Common myeloid progenitor, CD34-positive (primary cell): ENCODE data around the gene ARFGAP2. TPM values are rescaled to one million over a fixed set of nuclear protein-coding genes. Genes with fewer than 3 reads are reported as not detected.

Source experiments
- CTCF ChIA-PET: fragments of 350-600 bp; sonication (Branson Sonifier 250); formaldehyde crosslinking; loops from one replicate; lab custom pipeline; 2021; ENCODE audit warnings: antibody characterized with exemption; lab: Charles Lee
- POLR2A ChIA-PET: fragments of 350-600 bp; sonication (Branson Sonifier 250); formaldehyde crosslinking; loops from one replicate; lab custom pipeline; 2021; ENCODE audit warnings: antibody characterized with exemption; lab: Charles Lee
- DNase-seq, 3 donors: peaks; one replicate each; pipeline versions ENCODE4 v3.0.0 to v3.0.0-alpha.2; 2013
- H3K27ac ChIP-seq, 2 experiments: 1 replicate in 1 of 2; 2 replicates in 1 of 2; pipeline ENCODE4 v1.7.0; 2013; ENCODE audit warnings: inconsistent platforms in 2 of 2, low read length in 2 of 2, mild to moderate bottlenecking in 2 of 2, low read depth in 1 of 2, moderate library complexity in 1 of 2; ENCODE audit not compliant: severe bottlenecking in 2 of 2, insufficient read depth in 1 of 2, poor library complexity in 1 of 2
- H3K27me3 ChIP-seq, 5 experiments: replicated peaks in 2 of 5; 1 replicate in 3 of 5; 2 replicates in 2 of 5; pipeline versions ENCODE4 v1.6.1 to v1.7.0; 2013; ENCODE audit warnings: low read length in 4 of 5, mild to moderate bottlenecking in 2 of 5, moderate library complexity in 2 of 5, inconsistent platforms in 1 of 5; ENCODE audit not compliant: insufficient read depth in 5 of 5, control insufficient read depth in 4 of 5
- H3K36me3 ChIP-seq, 4 experiments: 1 replicate in 2 of 4; 2 replicates in 2 of 4; pipeline versions ENCODE4 v1.6.1 to v1.7.0; 2013; ENCODE audit warnings: low read length in 3 of 4, control low read depth in 1 of 4, mild to moderate bottlenecking in 1 of 4; ENCODE audit not compliant: control insufficient read depth in 4 of 4, insufficient read depth in 4 of 4
- H3K4me1 ChIP-seq, 4 experiments: 1 replicate in 3 of 4; 2 replicates in 1 of 4; pipeline versions ENCODE4 v1.6.1 to v1.7.1; 2013; ENCODE audit warnings: low read length in 3 of 4, mild to moderate bottlenecking in 3 of 4, control low read depth in 1 of 4, inconsistent platforms in 1 of 4, moderate library complexity in 1 of 4; ENCODE audit not compliant: control insufficient read depth in 4 of 4, insufficient read depth in 4 of 4; ENCODE audit errors: control extremely low read depth in 1 of 4
- H3K4me3 ChIP-seq, 7 experiments: 1 replicate in 4 of 7; 2 replicates in 3 of 7; pipeline versions ENCODE4 v1.5.1 to v1.7.0; 2013; ENCODE audit warnings: mild to moderate bottlenecking in 7 of 7, low read length in 6 of 7, moderate library complexity in 6 of 7, inconsistent platforms in 2 of 7, low read depth in 2 of 7, control low read depth in 1 of 7; ENCODE audit not compliant: insufficient read depth in 4 of 7, control insufficient read depth in 1 of 7; ENCODE audit errors: extremely low read depth in 1 of 7
- H3K9me3 ChIP-seq, 5 experiments: 1 replicate in 4 of 5; 2 replicates in 1 of 5; pipeline versions ENCODE4 v1.6.1 to v1.7.1; 2013; ENCODE audit warnings: low read length in 4 of 5, mild to moderate bottlenecking in 2 of 5, inconsistent platforms in 1 of 5, low read depth in 1 of 5, moderate library complexity in 1 of 5; ENCODE audit not compliant: control insufficient read depth in 4 of 5, insufficient read depth in 2 of 5; ENCODE audit errors: control extremely low read depth in 1 of 5
- WGBS: methylation state at CpG from one replicate; pipeline ENCODE4 v1.1.5; 2013; ENCODE audit not compliant: insufficient coverage; 5-methylcytosine and 5-hydroxymethylcytosine counted together
- polyA plus RNA-seq: library from polyadenylated mRNA; unstranded; fragments of 120-200 nt; gene quantifications from one replicate; pipeline ENCODE4 v1.2.1, GENCODE V29; 2013

Gene ARFGAP2
- 79.4 TPM for polyA plus RNA-seq

DNA sequence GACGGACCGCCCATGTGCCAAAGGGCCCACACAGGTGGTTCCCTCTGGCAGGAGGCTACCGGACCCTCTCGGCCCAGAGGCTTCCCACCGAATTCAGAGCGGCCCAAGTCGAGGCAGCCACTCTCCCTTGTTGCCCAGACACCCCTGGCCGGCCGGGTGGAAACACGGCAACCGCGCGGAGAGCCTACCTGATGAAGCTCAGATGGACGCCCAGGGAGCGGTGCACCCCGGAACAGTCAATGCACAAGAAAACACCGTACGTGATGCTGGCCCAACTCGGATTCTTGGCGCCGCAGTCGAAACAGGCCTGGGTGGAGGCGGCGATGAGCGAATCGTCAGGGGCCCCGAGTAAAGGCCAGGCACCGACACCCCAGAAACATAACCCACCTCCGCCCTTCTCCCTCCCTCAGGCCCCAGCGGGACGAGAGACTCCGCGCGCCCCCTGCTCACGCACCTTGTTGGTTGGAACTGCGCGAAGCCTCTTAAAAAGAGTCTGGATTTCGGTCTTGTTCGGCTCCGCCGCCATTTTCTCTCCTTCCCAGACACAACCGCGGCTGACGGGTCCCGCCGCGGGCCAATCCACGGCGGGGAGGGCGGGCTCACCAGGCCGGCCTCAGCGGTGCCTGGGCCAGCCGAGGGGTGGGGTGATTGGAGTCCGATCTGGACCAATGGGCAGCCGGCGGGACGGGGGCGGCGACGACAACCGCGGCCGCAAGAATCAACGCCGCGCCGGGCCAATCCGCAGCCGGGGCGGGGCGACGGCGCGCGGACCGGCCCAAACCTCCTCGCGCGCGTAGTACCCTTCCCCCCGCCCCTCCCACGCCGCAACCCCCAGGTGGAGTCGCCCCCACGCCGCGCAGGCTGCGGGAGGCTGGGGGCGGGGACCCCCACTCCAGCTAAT lies at the start of gene ARFGAP2:
Gene ARFGAP2 (minus strand): TSS at position 552 of the 901 bp plus-strand sequence. CDS start 26 bp downstream, at position 526.
- H3K36me3 ChIP-seq: peaks cover 5 to 40% (median 29%) of the 10 kb centered on the region in 4 experiments
- peak within 1 kb of the TSS; percentile 98 for H3K27ac ChIP-seq
- WGBS: under 1% methylated on average over 46 of the region's 89 CpGs
- ChIA-PET CTCF (interaction anchor here (1.1 to 6.2 kb wide), 9 partner anchors 11 to 276 kb away, joined by 3 to 65 read pairs (median 8); partner anchors contain the start of genes NR1H3 and PACSIN3), POLR2A (no interaction called here)
- H3K4me1 ChIP-seq: peaks cover 2 to 31% (median 29%) of the 10 kb centered on the region in 4 experiments
- peak; percentile 97 to 98 (median 98) for DNase-seq
- peak within 1 kb of the TSS; percentile 70 to 100 (median 96) for H3K4me3 ChIP-seq
- no peaks in the 10 kb centered on the region for H3K27me3 ChIP-seq
- H3K9me3 ChIP-seq: no peaks in the 10 kb centered on the region

DNA sequence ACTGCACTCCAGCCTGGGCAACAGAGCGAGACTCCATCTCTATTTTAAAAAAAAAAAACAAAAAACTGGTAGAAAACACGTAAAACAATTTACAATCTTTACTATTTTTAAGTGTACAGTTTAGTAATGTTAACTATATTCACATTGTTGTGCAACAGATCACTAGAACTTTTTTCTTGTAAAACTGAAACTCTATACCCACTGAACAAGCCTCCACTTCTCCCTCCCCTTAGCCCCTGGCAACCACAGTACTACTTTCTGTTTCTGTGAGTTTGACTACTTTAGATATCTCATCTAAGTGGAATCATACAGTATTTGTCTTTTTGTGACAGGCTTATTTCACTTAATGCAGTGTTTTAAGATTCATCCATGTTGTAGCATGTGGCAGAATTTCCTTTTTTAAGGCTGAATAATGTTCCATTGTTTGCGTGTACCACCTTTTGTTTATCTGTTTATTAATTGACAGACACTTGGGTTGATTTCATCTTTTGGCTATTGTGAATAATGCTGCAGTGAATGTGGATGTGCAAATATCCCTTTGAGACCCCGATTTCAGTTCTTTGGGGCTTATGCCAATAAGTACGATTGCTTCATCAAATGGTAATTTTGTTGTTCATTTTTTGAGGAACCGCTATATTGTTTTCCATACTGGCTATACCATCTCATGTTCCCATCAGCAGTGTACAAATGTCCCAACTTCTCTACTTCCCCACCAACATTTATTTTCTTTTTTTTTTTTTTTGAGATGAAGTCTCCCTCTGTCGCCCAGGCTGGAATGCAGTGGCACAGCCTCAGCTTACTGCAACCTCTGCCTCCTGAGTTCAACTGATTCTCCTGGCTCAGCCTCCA lies 49.1 kb upstream of the ARFGAP2 start:
- ChIA-PET CTCF (interaction anchor here (0.6 kb wide), 1 partner anchor 550 kb away, joined by 3 read pairs; no protein-coding TSS in a partner anchor), POLR2A (no interaction called here)
- DNase-seq: no peak
- Histone ChIP-seq H3K4me1 (no peaks in the 10 kb centered on the region), H3K27ac (no peak overlapping the region), H3K27me3 (no peaks in the 10 kb centered on the region), H3K36me3 (peaks cover 0 to 46% (median 26%) of the 10 kb centered on the region in 4 experiments), H3K4me3 (no peak overlapping the region), H3K9me3 (no peaks in the 10 kb centered on the region)
- WGBS: 96% methylated on average over 5 of the region's 7 CpGs

DNA sequence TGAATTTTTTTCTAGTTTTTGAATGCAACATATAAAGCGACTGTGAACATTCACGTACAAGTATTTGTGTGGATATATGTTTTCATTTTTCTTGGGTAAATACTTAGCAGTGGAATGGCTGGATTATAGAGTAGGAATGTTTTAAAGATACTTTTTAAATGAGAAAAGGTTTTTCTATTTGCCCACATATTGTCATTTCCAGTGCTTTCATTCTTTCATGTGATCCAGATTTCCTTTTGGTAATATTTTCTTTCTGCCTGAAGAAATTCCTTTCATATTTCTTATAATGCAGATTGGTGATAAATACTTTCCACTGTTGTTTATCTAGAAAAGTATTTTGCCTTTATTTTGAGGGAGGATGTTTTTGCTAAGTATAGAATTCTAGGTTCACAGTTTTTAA lies 46.0 kb upstream of the ARFGAP2 start:
- Histone ChIP-seq H3K4me1 (peaks cover 0 to 6% (median 0%) of the 10 kb centered on the region in 4 experiments), H3K36me3 (peaks cover 10 to 47% (median 33%) of the 10 kb centered on the region in 4 experiments), H3K4me3 (no peak overlapping the region), H3K27ac (no peak overlapping the region), H3K27me3 (no peaks in the 10 kb centered on the region), H3K9me3 (no peaks in the 10 kb centered on the region)
- WGBS: 100% methylated on average over 2 of the region's 2 CpGs
- DNase-seq: no peak
- POLR2A ChIA-PET: no interaction called here
- CTCF ChIA-PET: interaction anchor here (3.6 to 6.5 kb wide), 2 partner anchors 11 to 44 kb away, joined by 14 to 41 read pairs; no protein-coding TSS in a partner anchor

DNA sequence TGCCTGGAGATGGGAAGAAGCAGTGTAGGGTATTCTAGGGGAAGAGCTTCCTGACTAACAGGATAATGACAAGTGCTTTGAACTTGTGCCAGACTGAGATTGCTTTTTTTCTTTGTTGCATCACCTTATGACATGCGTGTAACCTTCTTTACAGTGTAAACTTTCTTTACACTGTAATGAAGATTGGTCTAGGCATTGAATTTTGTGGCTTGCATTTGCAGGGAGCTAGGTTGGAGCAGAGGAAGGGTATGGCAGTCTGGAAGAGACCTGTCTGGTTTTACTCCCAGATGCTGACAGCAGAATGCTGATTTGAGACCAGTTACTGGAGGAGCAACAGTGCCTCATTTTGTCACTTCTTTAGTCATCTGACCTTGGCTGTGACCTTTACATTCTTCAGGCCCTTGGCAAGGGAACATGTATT lies 43.7 kb upstream of the ARFGAP2 start:
- CTCF ChIA-PET: interaction anchor here (0.6 to 6.5 kb wide), 5 partner anchors 14 to 128 kb away, joined by 3 to 41 read pairs (median 3); no protein-coding TSS in a partner anchor
- Histone ChIP-seq H3K27me3 (no peaks in the 10 kb centered on the region), H3K9me3 (no peaks in the 10 kb centered on the region), H3K4me3 (no peak overlapping the region), H3K4me1 (peaks cover 8 to 22% (median 14%) of the 10 kb centered on the region in 4 experiments), H3K27ac (no peak overlapping the region), H3K36me3 (peaks cover 10 to 40% (median 27%) of the 10 kb centered on the region in 4 experiments)
- POLR2A ChIA-PET: no interaction called here
- no CpG with 5 or more reads among the region's 1 CpG for WGBS
- no peak for DNase-seq

DNA sequence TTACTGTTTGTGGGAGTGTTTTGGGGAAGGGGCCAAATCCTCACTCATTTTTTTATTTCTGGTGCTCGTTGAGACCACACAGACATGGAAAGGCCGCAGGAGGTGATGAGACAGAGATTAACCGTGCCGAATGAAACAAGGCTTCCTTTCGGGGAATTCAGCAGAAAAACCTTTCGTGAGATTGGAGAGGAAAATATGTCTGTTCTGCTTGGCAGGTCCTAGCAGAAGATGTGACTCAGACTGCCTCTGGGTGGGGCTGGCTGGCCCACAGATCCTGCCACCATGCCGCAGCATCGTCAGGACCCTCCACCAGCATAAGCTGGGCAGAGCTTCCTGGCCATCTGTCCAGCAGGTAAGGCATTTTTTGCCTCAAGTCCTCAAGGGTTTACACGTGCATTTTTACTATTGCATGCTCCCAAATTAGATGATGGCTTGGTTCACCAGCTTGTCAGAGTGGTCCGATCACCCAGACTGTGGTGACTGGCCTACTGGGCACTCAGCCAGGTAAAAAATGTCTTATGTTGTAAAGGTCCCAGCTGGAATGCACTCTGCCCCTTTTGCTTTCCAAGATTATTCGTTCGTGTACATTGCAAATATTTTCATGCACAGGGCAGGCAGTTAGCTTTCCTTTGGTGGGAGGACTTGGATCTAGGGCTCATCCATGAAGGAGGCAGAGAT lies 39.6 kb upstream of the ARFGAP2 start:
- POLR2A ChIA-PET: interaction anchor here (0.5 to 0.6 kb wide), 2 partner anchors 14 to 219 kb away, joined by 3 read pairs; no protein-coding TSS in a partner anchor
- Histone ChIP-seq H3K27ac (peak overlapping the region in 1 of 2 experiments; percentile 87), H3K36me3 (peaks cover 10 to 28% (median 16%) of the 10 kb centered on the region in 4 experiments), H3K4me3 (peak overlapping the region; percentile 15 to 95 (median 90)), H3K9me3 (no peaks in the 10 kb centered on the region), H3K27me3 (no peaks in the 10 kb centered on the region), H3K4me1 (peaks cover 10 to 27% (median 23%) of the 10 kb centered on the region in 4 experiments)
- CTCF ChIA-PET: interaction anchor here (1.0 to 6.5 kb wide), 9 partner anchors 12 to 43 kb away, joined by 3 to 41 read pairs (median 6); partner anchors contain the start of genes ACP2 and NR1H3
- DNase-seq: peak; percentile 48 to 79 (median 70)
- 5% methylated on average over 10 of the region's 12 CpGs for WGBS

DNA sequence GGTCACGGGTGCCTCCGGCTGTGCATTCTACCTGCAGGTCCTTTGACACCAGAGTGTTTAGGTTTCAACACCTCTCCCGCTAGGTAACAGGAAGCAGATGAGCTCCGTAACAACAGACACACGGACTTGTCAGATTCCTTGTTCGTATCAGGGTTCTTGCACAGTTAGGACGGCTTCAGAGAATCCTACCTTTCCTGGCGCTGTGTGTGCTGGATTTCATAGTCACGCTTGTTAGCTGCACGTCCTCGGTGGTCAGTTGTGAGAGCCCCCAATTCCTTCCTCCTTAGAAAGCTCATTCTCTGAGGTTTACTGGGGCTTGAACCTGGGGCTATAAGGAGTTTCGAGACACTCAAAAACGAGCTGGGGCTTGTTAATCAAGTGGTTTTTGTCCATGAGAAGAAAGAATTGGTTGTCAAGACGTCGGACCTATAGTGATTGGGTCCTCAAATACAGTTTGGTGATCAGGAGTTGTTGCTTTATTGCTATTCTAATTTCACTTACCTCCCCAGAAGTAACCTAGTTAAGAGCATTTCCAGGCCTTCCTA lies 38.8 kb upstream of the ARFGAP2 start:
- WGBS: 2% methylated on average over 13 of the region's 15 CpGs
- ChIA-PET POLR2A (interaction anchor here (1.9 kb wide), 1 partner anchor 33 kb away, joined by 9 read pairs; the partner anchor contains the start of gene ACP2), CTCF (interaction anchor here (0.9 to 3.8 kb wide), 11 partner anchors 11 to 196 kb away, joined by 3 to 33 read pairs (median 5); partner anchors contain the start of genes ACP2 and NR1H3)
- peaks cover 9 to 24% (median 14%) of the 10 kb centered on the region in 4 experiments for H3K36me3 ChIP-seq
- peak in 1 of 3 donors; percentile 4 for DNase-seq
- no peaks in the 10 kb centered on the region for H3K27me3 ChIP-seq
- H3K9me3 ChIP-seq: no peaks in the 10 kb centered on the region
- H3K27ac ChIP-seq: peak overlapping the region; percentile 28 to 87
- peak overlapping the region; percentile 74 to 95 (median 90) for H3K4me3 ChIP-seq
- H3K4me1 ChIP-seq: peaks cover 10 to 27% (median 23%) of the 10 kb centered on the region in 4 experiments
